Inferior parietal cortex (tissue), 1 donor: ENCODE measurements around the gene CEACAM5.

Experiments used
- DNase-seq: peaks from one replicate; pipeline ENCODE4 v3.0.0-alpha.2; 2016; ENCODE audit errors: extremely low spot score

CEACAM5 gene

GRCh38 chr19:41708481-41708880, at the start of gene CEACAM5:
Gene CEACAM5 (plus strand): TSS chr19:41708626. CDS start chr19:41708732, 106 bp downstream.
- no peak for DNase-seq

DNA sequence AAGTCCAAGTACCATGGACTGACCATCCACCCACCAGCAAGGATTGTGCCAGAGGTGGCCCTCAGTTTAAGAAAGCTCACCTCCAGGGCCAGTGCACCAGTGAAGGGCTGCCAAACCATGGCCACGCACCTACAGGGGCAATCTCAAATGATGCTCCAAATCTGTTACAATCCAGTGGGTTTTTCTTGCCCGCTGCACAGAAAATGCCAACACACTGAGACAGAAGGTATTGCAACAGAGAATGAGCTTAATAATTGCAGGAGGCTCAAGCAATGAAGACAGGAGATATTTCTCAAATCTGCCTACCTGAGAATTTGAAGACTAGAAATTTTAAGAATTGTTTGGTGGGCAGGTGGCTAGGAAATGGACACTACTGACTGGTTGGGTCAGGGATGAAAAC, 42.4 kb upstream of the CEACAM5 start:
- DNase-seq, result no peak

DNA sequence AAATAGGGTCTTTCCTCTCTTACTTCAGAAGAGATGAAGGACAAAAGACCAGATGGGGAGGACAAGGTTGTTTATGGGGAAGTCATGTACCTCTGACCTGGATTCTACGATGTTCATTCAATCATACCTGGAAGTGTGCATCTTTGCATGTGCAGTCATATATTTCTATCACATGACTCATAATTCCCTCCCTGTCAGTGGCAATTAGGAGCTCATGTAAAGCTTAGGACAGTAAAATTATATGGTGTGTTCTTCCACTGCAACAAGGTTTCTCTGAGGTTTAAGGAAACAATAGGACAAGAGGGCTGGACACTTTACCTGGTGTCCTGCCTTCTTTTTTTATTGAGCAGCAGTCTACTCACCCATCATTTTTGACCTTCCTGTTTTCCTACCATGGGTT, 40.1 kb upstream of the CEACAM5 start:
- no peak for DNase-seq

DNA sequence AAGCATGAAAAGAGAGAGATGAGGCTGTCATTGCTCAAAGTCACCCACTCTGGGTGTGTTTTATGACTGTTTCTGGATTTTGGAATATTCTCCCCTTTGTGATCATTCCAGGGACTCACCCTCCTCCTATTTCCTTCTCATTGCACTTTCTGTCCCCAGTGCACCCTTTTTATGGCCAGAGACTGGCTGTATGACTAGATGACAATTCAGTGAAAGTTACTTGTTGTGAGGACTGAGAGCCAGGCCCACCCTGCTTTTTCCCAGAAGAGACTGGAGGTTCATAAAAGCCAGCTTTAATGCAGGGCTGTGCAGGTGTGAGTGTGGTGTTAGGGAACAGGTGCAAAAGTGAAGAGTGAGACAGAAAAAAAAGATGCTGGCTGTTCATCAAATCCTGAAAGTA, 37.7 kb upstream of the CEACAM5 start:
- DNase-seq, result no peak

GRCh38 chr19:41671486-41671885, 36.9 kb upstream of the CEACAM5 start:
- DNase-seq, result no peak

- no peak for DNase-seq
Measured at GRCh38 chr19:41682437-41682836, 26.0 kb upstream of the CEACAM5 start.

- DNase-seq, result no peak
Measured at GRCh38 chr19:41687419-41687818, 21.0 kb upstream of the CEACAM5 start.

DNA sequence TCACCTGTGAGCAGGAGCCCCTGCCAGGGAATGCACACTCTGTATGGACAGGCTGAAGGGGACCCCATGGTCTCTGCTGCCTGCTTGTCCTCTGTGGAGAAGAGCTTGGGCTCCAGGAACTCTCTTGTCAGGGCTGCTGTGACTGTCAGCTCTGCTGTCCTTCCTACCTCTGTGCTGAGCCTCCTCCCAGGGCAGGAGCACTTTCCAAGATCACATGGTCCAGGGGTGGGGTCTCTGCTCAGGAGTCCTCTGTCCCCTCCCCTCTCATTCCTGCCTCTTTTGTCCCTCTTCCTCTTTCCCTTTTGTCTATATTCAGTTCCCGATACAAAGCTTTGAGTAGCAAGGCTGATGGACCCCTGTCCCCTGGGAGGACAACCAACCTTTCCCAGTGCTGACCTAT, 20.3 kb upstream of the CEACAM5 start, which contains the start of gene CEACAM7:
Gene CEACAM7 (minus strand): TSS at position 173 of the 400 bp plus-strand sequence. CDS start 105 bp downstream, at position 68.
- no peak for DNase-seq

DNA sequence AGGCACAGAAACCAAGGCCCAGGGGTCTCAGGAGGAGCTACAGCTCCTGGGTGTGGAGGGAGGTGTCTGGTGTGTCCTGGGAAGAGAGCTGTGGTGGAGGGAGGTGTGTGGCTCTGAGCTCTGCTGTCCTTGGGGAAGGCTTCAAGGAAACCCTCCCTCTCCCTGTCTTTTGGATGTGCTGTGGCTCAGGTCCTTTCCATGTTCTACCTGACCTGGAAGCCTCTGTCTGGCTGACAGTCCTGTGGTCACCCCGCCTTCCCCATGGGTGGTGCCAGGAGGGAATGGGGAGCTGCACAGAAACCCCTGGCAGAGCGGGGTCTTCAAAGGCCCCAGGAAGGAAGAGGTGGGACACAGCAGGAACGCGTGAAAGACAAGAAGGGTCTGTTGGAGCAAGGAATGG, 19.7 kb upstream of the CEACAM5 start:
- no peak for DNase-seq

DNA sequence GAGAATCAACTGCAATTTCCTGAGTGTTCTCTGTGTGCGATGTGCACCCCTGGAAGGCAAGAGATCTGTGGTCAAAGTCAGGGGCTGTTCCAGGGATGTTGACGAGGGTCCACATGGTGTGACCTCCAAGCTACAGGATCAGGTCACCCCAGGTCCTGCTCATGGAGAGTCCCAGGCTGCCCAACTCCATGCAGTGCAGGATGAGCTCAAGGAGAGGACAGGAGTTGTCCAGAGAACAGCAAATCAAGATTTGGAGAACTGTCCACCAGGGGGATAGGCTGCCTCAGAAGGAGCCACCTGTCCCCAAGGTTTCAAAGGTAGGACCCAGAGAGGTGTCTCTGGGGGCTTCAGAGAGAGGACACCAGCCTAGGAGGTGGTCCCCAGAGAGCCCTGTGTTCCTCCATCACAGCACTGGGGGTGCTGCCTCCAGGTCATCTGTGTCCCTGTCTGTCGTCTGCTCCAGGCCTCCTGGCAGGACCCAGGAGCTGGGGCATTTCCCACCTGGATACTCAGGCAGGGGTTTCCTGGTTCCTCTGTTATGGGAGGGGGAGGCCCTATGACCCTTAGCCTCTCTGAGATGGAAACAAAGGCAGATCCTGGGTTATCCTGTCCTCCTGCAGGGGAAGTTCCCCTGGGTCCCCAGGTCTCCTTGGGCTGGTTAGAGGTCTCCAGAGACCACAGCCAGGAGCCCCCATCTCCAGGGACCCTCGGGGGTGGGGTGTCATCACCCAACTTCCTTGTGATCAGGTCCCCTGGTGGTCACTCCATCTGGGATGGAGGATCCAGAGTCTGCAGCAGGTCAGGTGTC, 18.2 kb upstream of the CEACAM5 start:
- no peak for DNase-seq

DNA sequence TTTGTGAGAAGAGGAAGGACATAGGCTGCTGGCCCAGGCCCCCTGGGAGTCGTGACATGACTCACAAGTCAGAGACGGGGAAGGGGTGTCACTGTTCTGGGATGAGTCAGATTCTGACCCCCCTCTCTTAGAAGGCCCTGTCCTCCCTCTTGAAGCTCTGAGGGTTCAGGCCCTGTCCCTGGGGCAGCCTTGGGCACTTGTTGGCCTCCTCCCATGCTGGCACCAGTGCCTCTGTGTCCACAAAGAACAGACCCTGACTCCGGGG, 17.7 kb upstream of the CEACAM5 start:
- no peak for DNase-seq

GRCh38 chr19:41691268-41691970, 17.0 kb upstream of the CEACAM5 start:
- DNase-seq, result no peak

GRCh38 chr19:41694196-41694595, 14.2 kb upstream of the CEACAM5 start:
- DNase-seq, result no peak

GRCh38 chr19:41694831-41695635, 13.4 kb upstream of the CEACAM5 start:
- DNase-seq, result no peak

DNA sequence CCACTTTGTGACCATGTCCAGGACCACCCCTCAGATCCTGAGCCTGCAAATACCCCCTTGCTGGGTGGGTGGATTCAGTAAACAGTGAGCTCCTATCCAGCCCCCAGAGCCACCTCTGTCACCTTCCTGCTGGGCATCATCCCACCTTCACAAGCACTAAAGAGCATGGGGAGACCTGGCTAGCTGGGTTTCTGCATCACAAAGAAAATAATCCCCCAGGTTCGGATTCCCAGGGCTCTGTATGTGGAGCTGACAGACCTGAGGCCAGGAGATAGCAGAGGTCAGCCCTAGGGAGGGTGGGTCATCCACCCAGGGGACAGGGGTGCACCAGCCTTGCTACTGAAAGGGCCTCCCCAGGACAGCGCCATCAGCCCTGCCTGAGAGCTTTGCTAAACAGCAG, 12.7 kb upstream of the CEACAM5 start:
- no peak for DNase-seq

GRCh38 chr19:41696402-41697197, 11.8 kb upstream of the CEACAM5 start:
- no peak for DNase-seq

DNA sequence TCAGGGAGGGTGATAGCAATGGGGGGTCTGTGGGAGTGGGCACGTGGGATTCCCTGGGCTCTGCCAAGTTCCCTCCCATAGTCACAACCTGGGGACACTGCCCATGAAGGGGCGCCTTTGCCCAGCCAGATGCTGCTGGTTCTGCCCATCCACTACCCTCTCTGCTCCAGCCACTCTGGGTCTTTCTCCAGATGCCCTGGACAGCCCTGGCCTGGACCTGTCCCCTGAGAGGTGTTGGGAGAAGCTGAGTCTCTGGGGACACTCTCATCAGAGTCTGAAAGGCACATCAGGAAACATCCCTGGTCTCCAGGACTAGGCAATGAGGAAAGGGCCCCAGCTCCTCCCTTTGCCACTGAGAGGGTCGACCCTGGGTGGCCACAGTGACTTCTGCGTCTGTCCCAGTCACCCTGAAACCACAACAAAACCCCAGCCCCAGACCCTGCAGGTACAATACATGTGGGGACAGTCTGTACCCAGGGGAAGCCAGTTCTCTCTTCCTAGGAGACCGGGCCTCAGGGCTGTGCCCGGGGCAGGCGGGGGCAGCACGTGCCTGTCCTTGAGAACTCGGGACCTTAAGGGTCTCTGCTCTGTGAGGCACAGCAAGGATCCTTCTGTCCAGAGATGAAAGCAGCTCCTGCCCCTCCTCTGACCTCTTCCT, 11.1 kb upstream of the CEACAM5 start:
- DNase-seq, result no peak

GRCh38 chr19:41698746-41699230, 9.6 kb upstream of the CEACAM5 start:
- DNase-seq, result no peak

DNA sequence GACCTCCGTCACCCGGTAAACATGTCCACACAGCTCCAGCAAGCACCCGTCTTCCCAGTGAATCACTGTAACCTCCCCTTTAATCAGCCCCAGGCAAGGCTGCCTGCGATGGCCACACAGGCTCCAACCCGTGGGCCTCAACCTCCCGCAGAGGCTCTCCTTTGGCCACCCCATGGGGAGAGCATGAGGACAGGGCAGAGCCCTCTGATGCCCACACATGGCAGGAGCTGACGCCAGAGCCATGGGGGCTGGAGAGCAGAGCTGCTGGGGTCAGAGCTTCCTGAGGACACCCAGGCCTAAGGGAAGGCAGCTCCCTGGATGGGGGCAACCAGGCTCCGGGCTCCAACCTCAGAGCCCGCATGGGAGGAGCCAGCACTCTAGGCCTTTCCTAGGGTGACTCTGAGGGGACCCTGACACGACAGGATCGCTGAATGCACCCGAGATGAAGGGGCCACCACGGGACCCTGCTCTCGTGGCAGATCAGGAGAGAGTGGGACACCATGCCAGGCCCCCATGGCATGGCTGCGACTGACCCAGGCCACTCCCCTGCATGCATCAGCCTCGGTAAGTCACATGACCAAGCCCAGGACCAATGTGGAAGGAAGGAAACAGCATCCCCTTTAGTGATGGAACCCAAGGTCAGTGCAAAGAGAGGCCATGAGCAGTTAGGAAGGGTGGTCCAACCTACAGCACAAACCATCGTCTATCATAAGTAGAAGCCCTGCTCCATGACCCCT, 9.0 kb upstream of the CEACAM5 start:
- DNase-seq, result no peak

DNA sequence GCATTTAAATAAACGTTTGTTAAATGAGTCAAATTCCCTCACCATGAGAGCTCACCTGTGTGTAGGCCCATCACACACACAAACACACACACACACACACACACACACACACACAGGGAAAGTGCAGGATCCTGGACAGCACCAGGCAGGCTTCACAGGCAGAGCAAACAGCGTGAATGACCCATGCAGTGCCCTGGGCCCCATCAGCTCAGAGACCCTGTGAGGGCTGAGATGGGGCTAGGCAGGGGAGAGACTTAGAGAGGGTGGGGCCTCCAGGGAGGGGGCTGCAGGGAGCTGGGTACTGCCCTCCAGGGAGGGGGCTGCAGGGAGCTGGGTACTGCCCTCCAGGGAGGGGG, 8.5 kb upstream of the CEACAM5 start:
- DNase-seq, result no peak
